Keratinocyte (primary cell): ENCODE measurements around the gene SALL2. TPM values are rescaled to one million over a fixed set of nuclear protein-coding genes. Genes with fewer than 3 reads are reported as not detected.

ENCODE experiments used
- DNase-seq: peaks from one replicate; pipeline ENCODE4 v3.0.0-alpha.2; 2011; ENCODE audit warnings: low read depth, missing footprints, low spot score
- FAIRE-seq: peaks from 2 replicates; lab custom pipeline; 2011; peaks lifted over from hg19 to GRCh38; lab: Jason Lieb, UNC
- H2AFZ ChIP-seq: 2 replicates; pipeline ENCODE4 v1.6.0; 2012; ENCODE audit warnings: low read length, control low read depth, inconsistent platforms; ENCODE audit not compliant: control insufficient read depth
- H3K27ac ChIP-seq: 2 replicates; pipeline ENCODE4 v1.5.1; 2011; ENCODE audit warnings: low read length; ENCODE audit not compliant: control insufficient read depth, insufficient read depth
- H3K27me3 ChIP-seq: 3 replicates; pipeline ENCODE4 v1.6.0; 2011; ENCODE audit warnings: low read length; ENCODE audit not compliant: control insufficient read depth, insufficient read depth; ENCODE audit errors: extremely low read depth
- H3K36me3 ChIP-seq, 2 experiments: 2 replicates in 1 of 2; 3 replicates in 1 of 2; pipeline ENCODE4 v1.5.1; 2011; ENCODE audit warnings: low read length in 2 of 2, mild to moderate bottlenecking in 1 of 2; ENCODE audit not compliant: control insufficient read depth in 2 of 2, insufficient read depth in 2 of 2; ENCODE audit errors: extremely low read depth in 1 of 2
- H3K4me1 ChIP-seq: 3 replicates; pipeline ENCODE4 v1.5.1; 2011; ENCODE audit warnings: low read length; ENCODE audit not compliant: control insufficient read depth, insufficient read depth; ENCODE audit errors: extremely low read depth
- H3K4me2 ChIP-seq: 3 replicates; pipeline ENCODE4 v1.6.0; 2011; ENCODE audit warnings: low read depth, low read length; ENCODE audit not compliant: control insufficient read depth, insufficient read depth; ENCODE audit errors: extremely low read depth
- H3K4me3 ChIP-seq, 3 experiments: fragments of 200-600 bp in 1 of 3; sonication (generic) in 1 of 3; 2 replicates in 2 of 3; 3 replicates in 1 of 3; pipeline ENCODE4 v1.5.1; 2011 to 2016; ENCODE audit warnings: low read length in 3 of 3, mild to moderate bottlenecking in 3 of 3, control low read depth in 2 of 3, inconsistent platforms in 1 of 3, low read depth in 1 of 3, mixed read lengths in 1 of 3, mixed run types in 1 of 3, moderate library complexity in 1 of 3; ENCODE audit not compliant: control insufficient read depth in 2 of 3, insufficient read depth in 2 of 3; ENCODE audit errors: extremely low read depth in 1 of 3
- H3K79me2 ChIP-seq: 2 replicates; pipeline ENCODE4 v1.6.0; 2012; ENCODE audit warnings: low read length; ENCODE audit not compliant: control insufficient read depth, insufficient read depth
- H3K9ac ChIP-seq: 3 replicates; pipeline ENCODE4 v1.6.0; 2011; ENCODE audit warnings: low read length; ENCODE audit not compliant: control insufficient read depth, insufficient read depth; ENCODE audit errors: extremely low read depth
- H3K9me1 ChIP-seq: 3 replicates; pipeline ENCODE4 v1.6.0; 2011; ENCODE audit warnings: low read length; ENCODE audit not compliant: control insufficient read depth, insufficient read depth; ENCODE audit errors: extremely low read depth
- H3K9me3 ChIP-seq: 2 replicates; pipeline ENCODE4 v1.5.1; 2012; ENCODE audit warnings: low read depth, low read length; ENCODE audit not compliant: control insufficient read depth
- H4K20me1 ChIP-seq: 3 replicates; pipeline ENCODE4 v1.6.0; 2011; ENCODE audit warnings: low read length; ENCODE audit not compliant: control insufficient read depth, insufficient read depth; ENCODE audit errors: extremely low read depth
- EZH2 ChIP-seq: IDR thresholded peaks from one replicate; pipeline ENCODE4 v1.6.1; 2012; ENCODE audit warnings: inconsistent platforms, mild to moderate bottlenecking, low read length, moderate library complexity
- dilution Hi-C: fragments of 300-500 bp; cut with MboI; formaldehyde crosslinking; loops from one replicate; pipeline ENCODE4 v1.7.0; 2020; ENCODE audit warnings: low sequenced_read_pairs; ENCODE audit not compliant: extremely low pct_ligation_motif_present
- polyA plus RNA-seq, 5 experiments: library from polyadenylated mRNA; depleted of rRNA in 3 of 5; stranded (reverse) in 3 of 5; stranded (forward) in 1 of 5; unstranded in 1 of 5; fragments of >200 nt; gene quantifications; 1 replicate in 1 of 5; 2 replicates in 3 of 5; 3 replicates in 1 of 5; pipeline versions ENCODE4 v1.2.1 to v1.2.3, GENCODE V29; 2011 to 2012; ENCODE audit warnings: missing spikeins in 2 of 5, low read depth in 1 of 5, low replicate concordance in 1 of 5
- TF ChIP-seq, protein P1 (sequence below), 3 experiments: IDR thresholded peaks in 1 of 3; conservative IDR thresholded peaks in 1 of 3; optimal IDR thresholded peaks in 1 of 3; 2 replicates in 2 of 3; 3 replicates in 1 of 3; pipeline versions ENCODE3 to v1.5.1; 2011; ENCODE audit warnings: low read length in 3 of 3, mild to moderate bottlenecking in 3 of 3, moderate library complexity in 2 of 3, control low read depth in 1 of 3, inconsistent platforms in 1 of 3; ENCODE audit not compliant: insufficient read depth in 2 of 3; ENCODE audit errors: extremely low read depth in 1 of 3

Gene SALL2
- polyA plus RNA-seq, 1 donor (not counting 4 experiments of a cell fraction or from before 2014, with no cell fraction given) = 0.64 TPM

DNA sequence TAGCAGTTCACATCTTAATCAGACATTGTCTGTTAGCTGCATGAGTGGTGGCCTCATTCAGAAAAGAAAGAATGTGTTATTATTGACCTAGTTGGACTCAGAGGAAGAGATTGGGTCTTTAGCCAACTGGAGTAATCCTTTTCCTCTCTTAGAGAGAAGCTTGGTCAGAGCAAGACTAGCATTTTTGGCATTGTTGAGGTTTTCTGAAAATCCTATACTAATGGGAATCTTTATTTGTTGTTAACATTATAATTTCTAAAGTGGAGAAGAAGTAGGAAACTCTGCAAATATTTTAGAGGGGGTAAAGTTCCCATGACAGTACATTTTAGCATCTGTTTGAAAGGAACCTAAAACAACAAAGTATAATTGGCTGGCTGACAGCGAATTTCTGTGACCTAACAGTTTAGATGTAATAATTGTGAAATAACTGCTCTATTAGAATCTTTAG lies 39.5 kb downstream of the SALL2 start:
- Histone ChIP-seq H3K36me3 (peaks cover 9 to 12% of the 10 kb centered on the region in 2 experiments), H4K20me1 (no peaks in the 10 kb centered on the region), H3K9ac (no peak overlapping the region), H3K9me3 (no peaks in the 10 kb centered on the region), H3K9me1 (no peaks in the 10 kb centered on the region), H3K4me2 (no peak overlapping the region), H2AFZ (no peak overlapping the region), H3K27ac (no peak overlapping the region), H3K4me1 (no peaks in the 10 kb centered on the region), H3K79me2 (peaks cover 18% of the 10 kb centered on the region), H3K27me3 (no peaks in the 10 kb centered on the region), H3K4me3 (no peak overlapping the region)
- TF ChIP-seq, protein P1, sequence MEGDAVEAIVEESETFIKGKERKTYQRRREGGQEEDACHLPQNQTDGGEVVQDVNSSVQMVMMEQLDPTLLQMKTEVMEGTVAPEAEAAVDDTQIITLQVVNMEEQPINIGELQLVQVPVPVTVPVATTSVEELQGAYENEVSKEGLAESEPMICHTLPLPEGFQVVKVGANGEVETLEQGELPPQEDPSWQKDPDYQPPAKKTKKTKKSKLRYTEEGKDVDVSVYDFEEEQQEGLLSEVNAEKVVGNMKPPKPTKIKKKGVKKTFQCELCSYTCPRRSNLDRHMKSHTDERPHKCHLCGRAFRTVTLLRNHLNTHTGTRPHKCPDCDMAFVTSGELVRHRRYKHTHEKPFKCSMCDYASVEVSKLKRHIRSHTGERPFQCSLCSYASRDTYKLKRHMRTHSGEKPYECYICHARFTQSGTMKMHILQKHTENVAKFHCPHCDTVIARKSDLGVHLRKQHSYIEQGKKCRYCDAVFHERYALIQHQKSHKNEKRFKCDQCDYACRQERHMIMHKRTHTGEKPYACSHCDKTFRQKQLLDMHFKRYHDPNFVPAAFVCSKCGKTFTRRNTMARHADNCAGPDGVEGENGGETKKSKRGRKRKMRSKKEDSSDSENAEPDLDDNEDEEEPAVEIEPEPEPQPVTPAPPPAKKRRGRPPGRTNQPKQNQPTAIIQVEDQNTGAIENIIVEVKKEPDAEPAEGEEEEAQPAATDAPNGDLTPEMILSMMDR (optimal IDR thresholded peaks at IDR 0.05 in 1 of 3, IDR thresholded peaks at IDR 0.05 in 1 of 3, conservative IDR thresholded peaks at IDR 0.05 in 1 of 3; ENCODE audit: extremely low read depth in 1 of 3, insufficient read depth in 2 of 3, low read length in 3 of 3) = no peak
- no peak for TF ChIP-seq EZH2
- DNase-seq = no peak
- FAIRE-seq = no peak
- dilution Hi-C loops = no loop called here

DNA sequence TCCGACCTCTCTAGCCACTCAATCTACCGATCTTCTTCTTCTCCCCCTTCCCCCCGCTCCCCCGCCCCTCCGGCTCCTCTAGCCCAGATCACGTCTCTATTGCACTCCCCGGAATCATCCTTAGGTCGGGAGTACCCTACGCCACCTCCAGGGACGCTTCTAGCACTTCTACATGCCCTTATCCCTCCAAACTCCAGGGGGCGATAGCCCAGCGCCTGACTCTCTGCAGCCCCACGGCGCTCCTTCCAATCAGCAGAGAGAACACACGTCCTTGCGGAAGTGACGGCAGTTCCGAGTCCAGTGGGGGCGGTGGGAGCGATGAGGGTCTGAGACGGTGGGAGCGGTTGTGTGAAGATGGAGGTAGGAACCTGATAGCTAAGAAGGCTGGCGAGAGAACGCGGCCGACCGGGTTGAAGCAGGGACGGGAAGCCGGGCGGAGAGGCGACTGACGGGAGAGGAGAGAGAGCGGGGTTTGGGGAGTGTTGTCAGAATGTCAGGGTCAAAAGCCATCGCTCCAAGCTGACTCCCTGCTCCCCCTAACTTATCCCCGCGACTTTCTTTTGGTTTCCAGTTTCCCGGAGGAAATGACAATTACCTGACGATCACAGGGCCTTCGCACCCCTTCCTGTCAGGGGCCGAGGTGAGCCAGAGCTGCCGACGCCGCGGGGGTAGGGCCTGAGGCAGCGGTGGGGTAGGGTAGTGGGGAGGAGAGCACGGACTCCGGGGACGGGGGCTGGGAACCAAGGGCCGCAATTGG lies 49.0 kb downstream of the SALL2 start, which contains the start of the genes RAB2B and TOX4:
TSS of gene RAB2B (minus strand) at position 35 of the 757 bp plus-strand sequence. CDS start 87 bp downstream, outside the sequence.
TSS of gene TOX4 (plus strand) at position 271 of the 757 bp plus-strand sequence. CDS start at position 355, 84 bp downstream.
- peaks cover 46% of the 10 kb centered on the region for H3K79me2 ChIP-seq
- H3K9me3 ChIP-seq = no peaks in the 10 kb centered on the region
- no peaks in the 10 kb centered on the region for H3K9me1 ChIP-seq
- no peaks in the 10 kb centered on the region for H3K27me3 ChIP-seq
- TF ChIP-seq EZH2 = no peak
- TF ChIP-seq, protein P1 (optimal IDR thresholded peaks at IDR 0.05 in 1 of 3, IDR thresholded peaks at IDR 0.05 in 1 of 3, conservative IDR thresholded peaks at IDR 0.05 in 1 of 3; ENCODE audit: extremely low read depth in 1 of 3, insufficient read depth in 2 of 3, low read length in 3 of 3) = peak; percentile 89 to 99 (median 99)
- peak within 1 kb of the TSS; percentile 97 to 99 (median 98) for H3K4me3 ChIP-seq
- peak within 1 kb of the TSS; percentile 91 for H3K9ac ChIP-seq
- H3K4me1 ChIP-seq = peaks cover 13% of the 10 kb centered on the region
- peak within 1 kb of the TSS; percentile 88 for H3K4me2 ChIP-seq
- peaks cover 0 to 4% of the 10 kb centered on the region in 2 experiments for H3K36me3 ChIP-seq
- FAIRE-seq (peak; percentile 56), DNase-seq (peak; percentile 86)
- no peaks in the 10 kb centered on the region for H4K20me1 ChIP-seq
- dilution Hi-C loops = no loop called here
- peak within 1 kb of the TSS; percentile 92 for H3K27ac ChIP-seq
- H2AFZ ChIP-seq = peak within 1 kb of the TSS; percentile 98
